Measurements from ENCODE around the gene PBX4.

The PBX4 gene

GRCh38 chr19:19554074-19555023 is 64.1 kb downstream of the PBX4 start:
- no peak for DNase-seq (ENCODE audit: low read depth)

- no peak for DNase-seq (ENCODE audit: low read depth)
Observed at GRCh38 chr19:19553670-19554069, 64.8 kb downstream of the PBX4 start.

- no peak for DNase-seq (ENCODE audit: low read depth)
Observed at GRCh38 chr19:19552798-19553197, 65.7 kb downstream of the PBX4 start.

GRCh38 chr19:19551853-19552192 is 66.7 kb downstream of the PBX4 start:
- DNase-seq (ENCODE audit: low read depth), result no peak

- DNase-seq (ENCODE audit: low read depth), result no peak
Observed at GRCh38 chr19:19550972-19551852, 67.3 kb downstream of the PBX4 start.

GRCh38 chr19:19550485-19550929 is 68.0 kb downstream of the PBX4 start:
- no peak for DNase-seq (ENCODE audit: low read depth)

GRCh38 chr19:19549804-19550464 is 68.6 kb downstream of the PBX4 start:
- DNase-seq (ENCODE audit: low read depth), result no peak

- no peak for DNase-seq (ENCODE audit: low read depth)
Observed at GRCh38 chr19:19548915-19549759, 69.3 kb downstream of the PBX4 start.

- no peak for DNase-seq (ENCODE audit: low read depth)
Observed at GRCh38 chr19:19547674-19548336, 70.7 kb downstream of the PBX4 start.

- no peak for DNase-seq (ENCODE audit: low read depth)
Observed at GRCh38 chr19:19546751-19547162, 71.7 kb downstream of the PBX4 start.

- DNase-seq (ENCODE audit: low read depth), result no peak
Observed at GRCh38 chr19:19545707-19546106, 72.8 kb downstream of the PBX4 start.

- no peak for DNase-seq (ENCODE audit: low read depth)
Observed at GRCh38 chr19:19544954-19545591, 73.4 kb downstream of the PBX4 start.

GRCh38 chr19:19544257-19544953 is 74.1 kb downstream of the PBX4 start:
- DNase-seq (ENCODE audit: low read depth), result no peak

GRCh38 chr19:19543640-19544039 is 74.8 kb downstream of the PBX4 start:
- DNase-seq (ENCODE audit: low read depth), result no peak

- no peak for DNase-seq (ENCODE audit: low read depth)
Observed at GRCh38 chr19:19543101-19543500, 75.4 kb downstream of the PBX4 start.

- DNase-seq (ENCODE audit: low read depth), result no peak
Observed at GRCh38 chr19:19542507-19542906, 76.0 kb downstream of the PBX4 start.

- DNase-seq (ENCODE audit: low read depth), result no peak
Observed at GRCh38 chr19:19541616-19542015, 76.9 kb downstream of the PBX4 start.

GRCh38 chr19:19540715-19541515 is 77.6 kb downstream of the PBX4 start:
- DNase-seq (ENCODE audit: low read depth), result no peak

Measured in GM04503 (cell line).